ENCODE measurements around the gene LHX6. TPM values are rescaled to one million over a fixed set of nuclear protein-coding genes. Genes with fewer than 3 reads are reported as not detected.

The LHX6 gene
- total and polyA plus RNA-seq, 2 experiments from 2014 or later = not detected

GRCh38 chr9:122200960-122201595 lies 27.7 kb downstream of the LHX6 start:
- in situ Hi-C loops (cut with MboI) = no loop called here
- no peak overlapping the region for H3K4me3 ChIP-seq
- WGBS, 2 experiments (ENCODE audit: low coverage in 1 of 2, low lambda C conversion rate in 2 of 2, missing lambda C conversion rate in 2 of 2) = 64 to 75% methylated on average over 7 of the region's 7 CpGs
- H3F3A ChIP-seq (ENCODE audit: insufficient read depth) = peaks cover 16% of the 10 kb centered on the region
- peak overlapping the region; percentile 65 for H3K27ac ChIP-seq
- no peak for TF ChIP-seq EZH2 (IDR thresholded peaks at IDR 0.05; ENCODE audit: insufficient read depth, poor library complexity, severe bottlenecking)
- no peak for TF ChIP-seq EZH2phosphoT487 (IDR thresholded peaks at IDR 0.05; ENCODE audit: insufficient read depth, low read depth)
- H4K20me1 ChIP-seq (ENCODE audit: insufficient read depth) = no peaks in the 10 kb centered on the region
- 0 out of 2 replicates have a peak overlapping the region, but pooled peaks have one; percentile 35 for H3K9ac ChIP-seq
- no peaks in the 10 kb centered on the region for H3K36me3 ChIP-seq (ENCODE audit: low read depth)
- peak; percentile 85 for DNase-seq
- H3K9me3 ChIP-seq (ENCODE audit: low read depth) = no peaks in the 10 kb centered on the region
- H3K9me2 ChIP-seq (ENCODE audit: insufficient read depth) = no peaks in the 10 kb centered on the region
- H3K79me2 ChIP-seq (ENCODE audit: insufficient read depth) = no peaks in the 10 kb centered on the region
- no peaks in the 10 kb centered on the region for H3K27me3 ChIP-seq (replicated peaks; ENCODE audit: insufficient read depth)
- H3K4me2 ChIP-seq (ENCODE audit: unreplicated experiment) = no peak overlapping the region
- H3K4me1 ChIP-seq (ENCODE audit: insufficient read depth) = peaks cover 15% of the 10 kb centered on the region
- H2AFZ ChIP-seq = no peak overlapping the region

GRCh38 chr9:122197882-122198281 lies 30.9 kb downstream of the LHX6 start:
- H3K27me3 ChIP-seq (replicated peaks; ENCODE audit: insufficient read depth) = no peaks in the 10 kb centered on the region
- no peak overlapping the region for H3K27ac ChIP-seq
- H3K4me1 ChIP-seq (ENCODE audit: insufficient read depth) = peaks cover 10% of the 10 kb centered on the region
- no peaks in the 10 kb centered on the region for H4K20me1 ChIP-seq (ENCODE audit: insufficient read depth)
- in situ Hi-C loops (cut with MboI) = no loop called here
- WGBS, 2 experiments (ENCODE audit: low coverage in 1 of 2, low lambda C conversion rate in 2 of 2, missing lambda C conversion rate in 2 of 2) = 67 to 77% methylated on average over 4 of the region's 4 CpGs
- H3K9ac ChIP-seq = no peak overlapping the region
- no peaks in the 10 kb centered on the region for H3K36me3 ChIP-seq (ENCODE audit: low read depth)
- no peak for DNase-seq
- TF ChIP-seq EZH2phosphoT487 (IDR thresholded peaks at IDR 0.05; ENCODE audit: insufficient read depth, low read depth) = no peak
- TF ChIP-seq EZH2 (IDR thresholded peaks at IDR 0.05; ENCODE audit: insufficient read depth, poor library complexity, severe bottlenecking) = no peak
- no peak overlapping the region for H3K4me3 ChIP-seq
- no peak overlapping the region for H2AFZ ChIP-seq
- no peaks in the 10 kb centered on the region for H3K79me2 ChIP-seq (ENCODE audit: insufficient read depth)
- H3K9me3 ChIP-seq (ENCODE audit: low read depth) = no peaks in the 10 kb centered on the region
- no peaks in the 10 kb centered on the region for H3K9me2 ChIP-seq (ENCODE audit: insufficient read depth)
- H3F3A ChIP-seq (ENCODE audit: insufficient read depth) = peaks cover 16% of the 10 kb centered on the region
- H3K4me2 ChIP-seq (ENCODE audit: unreplicated experiment) = no peak overlapping the region

GRCh38 chr9:122197426-122197825 lies 31.3 kb downstream of the LHX6 start:
- Histone ChIP-seq H3K79me2 (ENCODE audit: insufficient read depth) (no peaks in the 10 kb centered on the region), H3K36me3 (ENCODE audit: low read depth) (no peaks in the 10 kb centered on the region), H3K4me1 (ENCODE audit: insufficient read depth) (peaks cover 10% of the 10 kb centered on the region), H3K27me3 (replicated peaks; ENCODE audit: insufficient read depth) (no peaks in the 10 kb centered on the region), H3F3A (ENCODE audit: insufficient read depth) (peaks cover 14% of the 10 kb centered on the region), H3K4me3 (no peak overlapping the region), H3K4me2 (ENCODE audit: unreplicated experiment) (no peak overlapping the region), H3K9ac (no peak overlapping the region), H3K9me3 (ENCODE audit: low read depth) (no peaks in the 10 kb centered on the region), H2AFZ (no peak overlapping the region), H3K9me2 (ENCODE audit: insufficient read depth) (no peaks in the 10 kb centered on the region), H4K20me1 (ENCODE audit: insufficient read depth) (no peaks in the 10 kb centered on the region), H3K27ac (no peak overlapping the region)
- DNase-seq = no peak
- 71 to 73% methylated on average over 7 of the region's 7 CpGs for WGBS, 2 experiments (ENCODE audit: low coverage in 1 of 2, low lambda C conversion rate in 2 of 2, missing lambda C conversion rate in 2 of 2)
- in situ Hi-C loops (cut with MboI) = no loop called here
- TF ChIP-seq EZH2phosphoT487 (IDR thresholded peaks at IDR 0.05; ENCODE audit: insufficient read depth, low read depth) (no peak), EZH2 (IDR thresholded peaks at IDR 0.05; ENCODE audit: insufficient read depth, poor library complexity, severe bottlenecking) (no peak)

- Histone ChIP-seq H3K9me2 (ENCODE audit: insufficient read depth) (no peaks in the 10 kb centered on the region), H2AFZ (no peak overlapping the region), H3F3A (ENCODE audit: insufficient read depth) (peaks cover under 1% of the 10 kb centered on the region), H3K4me3 (no peak overlapping the region), H4K20me1 (ENCODE audit: insufficient read depth) (no peaks in the 10 kb centered on the region), H3K27ac (no peak overlapping the region), H3K9ac (no peak overlapping the region), H3K9me3 (ENCODE audit: low read depth) (no peaks in the 10 kb centered on the region), H3K4me2 (ENCODE audit: unreplicated experiment) (no peak overlapping the region), H3K27me3 (replicated peaks; ENCODE audit: insufficient read depth) (no peaks in the 10 kb centered on the region), H3K4me1 (ENCODE audit: insufficient read depth) (peaks cover 7% of the 10 kb centered on the region), H3K36me3 (ENCODE audit: low read depth) (no peaks in the 10 kb centered on the region), H3K79me2 (ENCODE audit: insufficient read depth) (no peaks in the 10 kb centered on the region)
- DNase-seq = no peak
- 88 to 98% methylated on average over 4 of the region's 4 CpGs for WGBS, 2 experiments (ENCODE audit: low coverage in 1 of 2, low lambda C conversion rate in 2 of 2, missing lambda C conversion rate in 2 of 2)
- in situ Hi-C loops (cut with MboI) = no loop called here
- TF ChIP-seq EZH2 (IDR thresholded peaks at IDR 0.05; ENCODE audit: insufficient read depth, poor library complexity, severe bottlenecking) = no peak
Measured at GRCh38 chr9:122195875-122196274, 32.9 kb downstream of the LHX6 start.
